ENCODE measurements around the gene YKT6.
"Not testable (repeated sequence)": the region's sequence is repeated elsewhere in the genome, so short reads cannot be mapped to it uniquely, and the experiment has no call there.

DNA sequence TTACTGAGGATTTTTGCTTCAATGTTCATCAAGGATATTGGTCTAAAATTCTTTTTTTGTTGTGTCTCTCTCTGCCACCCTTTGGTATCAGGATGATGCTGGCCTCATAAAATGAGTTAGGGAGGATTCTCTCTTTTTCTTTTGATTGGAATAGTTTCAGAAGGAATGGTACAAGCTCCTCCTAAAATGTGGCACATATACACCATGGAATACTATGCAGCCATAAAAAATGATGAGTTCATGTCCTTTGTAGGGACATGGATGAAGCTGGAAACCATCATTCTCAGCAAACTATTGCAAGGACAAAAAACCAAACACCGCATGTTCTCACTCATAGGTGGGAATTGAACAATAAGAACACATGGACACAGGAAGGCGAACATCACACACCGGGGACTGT, 615 bp upstream of the YKT6 start:
- TF ChIP-seq, protein P1, sequence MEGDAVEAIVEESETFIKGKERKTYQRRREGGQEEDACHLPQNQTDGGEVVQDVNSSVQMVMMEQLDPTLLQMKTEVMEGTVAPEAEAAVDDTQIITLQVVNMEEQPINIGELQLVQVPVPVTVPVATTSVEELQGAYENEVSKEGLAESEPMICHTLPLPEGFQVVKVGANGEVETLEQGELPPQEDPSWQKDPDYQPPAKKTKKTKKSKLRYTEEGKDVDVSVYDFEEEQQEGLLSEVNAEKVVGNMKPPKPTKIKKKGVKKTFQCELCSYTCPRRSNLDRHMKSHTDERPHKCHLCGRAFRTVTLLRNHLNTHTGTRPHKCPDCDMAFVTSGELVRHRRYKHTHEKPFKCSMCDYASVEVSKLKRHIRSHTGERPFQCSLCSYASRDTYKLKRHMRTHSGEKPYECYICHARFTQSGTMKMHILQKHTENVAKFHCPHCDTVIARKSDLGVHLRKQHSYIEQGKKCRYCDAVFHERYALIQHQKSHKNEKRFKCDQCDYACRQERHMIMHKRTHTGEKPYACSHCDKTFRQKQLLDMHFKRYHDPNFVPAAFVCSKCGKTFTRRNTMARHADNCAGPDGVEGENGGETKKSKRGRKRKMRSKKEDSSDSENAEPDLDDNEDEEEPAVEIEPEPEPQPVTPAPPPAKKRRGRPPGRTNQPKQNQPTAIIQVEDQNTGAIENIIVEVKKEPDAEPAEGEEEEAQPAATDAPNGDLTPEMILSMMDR (IDR thresholded peaks at IDR 0.05): not testable (repeated sequence)
- not testable (repeated sequence) for TF ChIP-seq POLR2A (IDR thresholded peaks at IDR 0.05)

Data from uterus (tissue), 2 donors.